Immature natural killer cell (primary cell): ENCODE data around the gene AP3B1. TPM values are rescaled to one million over a fixed set of nuclear protein-coding genes. Genes with fewer than 3 reads are reported as not detected.
"Not testable (repeated sequence)": the region's sequence is repeated elsewhere in the genome, so short reads cannot be mapped to it uniquely, and the experiment has no call there.

Experiments
- DNase-seq, 3 donors: peaks; one replicate each; pipeline ENCODE4 v3.0.0; 2022; ENCODE audit warnings: mixed read lengths in 1 of 3
- H3K27ac Mint-ChIP-seq, 6 donors: one replicate each; pipeline ENCODE4 v1.8.0; 2020; ENCODE audit warnings: mixed read lengths in 6 of 6, mild to moderate bottlenecking in 5 of 6, inconsistent platforms in 4 of 6, moderate library complexity in 3 of 6
- H3K27me3 Mint-ChIP-seq, 3 donors: one replicate each; pipeline ENCODE4 v1.8.0; 2020 to 2021; ENCODE audit warnings: low read depth in 3 of 3, mild to moderate bottlenecking in 3 of 3, mixed read lengths in 3 of 3, moderate library complexity in 3 of 3, inconsistent platforms in 1 of 3
- H3K36me3 Mint-ChIP-seq, 3 donors: one replicate each; pipeline ENCODE4 v1.8.0; 2020; ENCODE audit warnings: mixed read lengths in 3 of 3, inconsistent platforms in 2 of 3, mild to moderate bottlenecking in 2 of 3
- H3K4me1 Mint-ChIP-seq, 2 donors: one replicate each; pipeline ENCODE4 v1.8.0; 2020; ENCODE audit warnings: inconsistent platforms in 2 of 2, mild to moderate bottlenecking in 2 of 2, mixed read lengths in 2 of 2, moderate library complexity in 1 of 2
- H3K4me3 Mint-ChIP-seq, 5 donors: one replicate each; pipeline ENCODE4 v1.8.0; 2020; ENCODE audit warnings: mild to moderate bottlenecking in 5 of 5, mixed read lengths in 5 of 5, inconsistent platforms in 3 of 5, moderate library complexity in 3 of 5
- H3K9me3 Mint-ChIP-seq, 6 donors: one replicate each; pipeline ENCODE4 v1.8.0; 2020; ENCODE audit warnings: mild to moderate bottlenecking in 6 of 6, mixed read lengths in 6 of 6, inconsistent platforms in 4 of 6, moderate library complexity in 3 of 6
- polyA plus RNA-seq, 3 donors: library from polyadenylated mRNA; unstranded; fragments of 300-500 nt; fragmentation: Illumina TruSeq; gene quantifications; one replicate each; pipeline ENCODE4 v1.2.3, GENCODE V29; 2021

The AP3B1 gene
- polyA plus RNA-seq, 3 donors from 2014 or later: 11.6 to 31.7 (median 19.2) TPM

GRCh38 chr5:78058625-78059024 is 235.9 kb downstream of the AP3B1 start:
- no peak for DNase-seq
- Mint-ChIP-seq H3K27ac (no peak overlapping the region), H3K9me3 (no peaks in the 10 kb centered on the region), H3K4me3 (no peak overlapping the region), H3K36me3 (peaks cover 0 to 4% (median 0%) of the 10 kb centered on the region in 3 donors), H3K27me3 (no peaks in the 10 kb centered on the region), H3K4me1 (peaks cover 21 to 26% of the 10 kb centered on the region in 2 donors)

GRCh38 chr5:78056901-78057514 is 237.5 kb downstream of the AP3B1 start:
- Mint-ChIP-seq H3K9me3 (no peaks in the 10 kb centered on the region), H3K27ac (no peak overlapping the region), H3K36me3 (peaks cover 0 to 4% (median 0%) of the 10 kb centered on the region in 3 donors), H3K27me3 (no peaks in the 10 kb centered on the region), H3K4me1 (peaks cover 21 to 26% of the 10 kb centered on the region in 2 donors), H3K4me3 (no peak overlapping the region)
- no peak for DNase-seq

- H3K27ac Mint-ChIP-seq: no peak overlapping the region
- H3K4me1 Mint-ChIP-seq: peaks cover 21 to 26% of the 10 kb centered on the region in 2 donors
- H3K4me3 Mint-ChIP-seq: no peak overlapping the region
- no peak for DNase-seq
- H3K27me3 Mint-ChIP-seq: no peaks in the 10 kb centered on the region
- no peaks in the 10 kb centered on the region for H3K9me3 Mint-ChIP-seq
- H3K36me3 Mint-ChIP-seq: peaks cover 0 to 4% (median 0%) of the 10 kb centered on the region in 3 donors
These were observed 238.4 kb downstream of the AP3B1 start for GRCh38 chr5:78056053-78056452.

- H3K4me1 Mint-ChIP-seq: peaks cover 8 to 21% of the 10 kb centered on the region in 2 donors
- H3K27ac Mint-ChIP-seq: no peak overlapping the region
- peaks cover 0 to 8% (median 0%) of the 10 kb centered on the region in 6 donors for H3K9me3 Mint-ChIP-seq
- no peaks in the 10 kb centered on the region for H3K27me3 Mint-ChIP-seq
- peaks cover 10 to 17% (median 13%) of the 10 kb centered on the region in 3 donors for H3K36me3 Mint-ChIP-seq
- DNase-seq: no peak
- H3K4me3 Mint-ChIP-seq: no peak overlapping the region
These were observed 243.6 kb downstream of the AP3B1 start for GRCh38 chr5:78050888-78051287.

- not testable (repeated sequence) for H3K9me3 Mint-ChIP-seq, DNase-seq, H3K27me3 Mint-ChIP-seq, H3K4me3 Mint-ChIP-seq, H3K27ac Mint-ChIP-seq
- peaks cover 19 to 33% (median 23%) of the 10 kb centered on the region in 3 donors for H3K36me3 Mint-ChIP-seq
- peaks cover 8 to 22% of the 10 kb centered on the region in 2 donors for H3K4me1 Mint-ChIP-seq
These were observed 247.7 kb downstream of the AP3B1 start for GRCh38 chr5:78046823-78047222.

GRCh38 chr5:78046006-78046405 is 248.5 kb downstream of the AP3B1 start:
- Mint-ChIP-seq H3K4me1 (peaks cover 8 to 22% of the 10 kb centered on the region in 2 donors), H3K4me3 (no peak overlapping the region), H3K9me3 (peaks cover 0 to 8% (median 0%) of the 10 kb centered on the region in 6 donors), H3K36me3 (peaks cover 19 to 35% (median 23%) of the 10 kb centered on the region in 3 donors), H3K27ac (no peak overlapping the region), H3K27me3 (peaks cover 0 to 2% (median 2%) of the 10 kb centered on the region in 3 donors)
- DNase-seq: no peak

- Mint-ChIP-seq H3K27me3 (peaks cover 0 to 2% (median 2%) of the 10 kb centered on the region in 3 donors), H3K9me3 (no peaks in the 10 kb centered on the region), H3K27ac (no peak overlapping the region), H3K36me3 (peaks cover 21 to 45% (median 35%) of the 10 kb centered on the region in 3 donors), H3K4me3 (no peak overlapping the region), H3K4me1 (peaks cover 3 to 8% of the 10 kb centered on the region in 2 donors)
- DNase-seq: no peak
These were observed 252.7 kb downstream of the AP3B1 start for GRCh38 chr5:78041805-78042204.

GRCh38 chr5:78025540-78025939 is 269.0 kb downstream of the AP3B1 start:
- no peak overlapping the region for H3K27ac Mint-ChIP-seq
- H3K4me3 Mint-ChIP-seq: no peak overlapping the region
- H3K4me1 Mint-ChIP-seq: no peaks in the 10 kb centered on the region
- H3K27me3 Mint-ChIP-seq: peaks cover 0 to 1% (median 0%) of the 10 kb centered on the region in 3 donors
- peaks cover 0 to 14% (median 14%) of the 10 kb centered on the region in 3 donors for H3K36me3 Mint-ChIP-seq
- no peaks in the 10 kb centered on the region for H3K9me3 Mint-ChIP-seq
- DNase-seq: no peak

- no peak for DNase-seq
- Mint-ChIP-seq H3K4me1 (no peaks in the 10 kb centered on the region), H3K4me3 (no peak overlapping the region), H3K27me3 (no peaks in the 10 kb centered on the region), H3K9me3 (no peaks in the 10 kb centered on the region), H3K36me3 (peaks cover 0 to 4% (median 3%) of the 10 kb centered on the region in 3 donors), H3K27ac (no peak overlapping the region)
These were observed 274.8 kb downstream of the AP3B1 start for GRCh38 chr5:78019744-78020143.

- Mint-ChIP-seq H3K27ac (no peak overlapping the region), H3K4me3 (no peak overlapping the region), H3K9me3 (no peaks in the 10 kb centered on the region), H3K27me3 (no peaks in the 10 kb centered on the region), H3K4me1 (no peaks in the 10 kb centered on the region), H3K36me3 (peaks cover 1 to 14% (median 4%) of the 10 kb centered on the region in 3 donors)
- no peak for DNase-seq
These were observed 277.5 kb downstream of the AP3B1 start for GRCh38 chr5:78016863-78017529.

- Mint-ChIP-seq H3K4me3 (no peak overlapping the region), H3K36me3 (peaks cover 0 to 14% (median 8%) of the 10 kb centered on the region in 3 donors), H3K27me3 (no peaks in the 10 kb centered on the region), H3K9me3 (no peaks in the 10 kb centered on the region), H3K27ac (no peak overlapping the region), H3K4me1 (no peaks in the 10 kb centered on the region)
- DNase-seq: no peak
These were observed 284.5 kb downstream of the AP3B1 start for GRCh38 chr5:78009937-78010527.

GRCh38 chr5:78008356-78008967 is 286.0 kb downstream of the AP3B1 start:
- Mint-ChIP-seq H3K9me3 (no peaks in the 10 kb centered on the region), H3K4me3 (no peak overlapping the region), H3K4me1 (no peaks in the 10 kb centered on the region), H3K36me3 (peaks cover 0 to 6% (median 4%) of the 10 kb centered on the region in 3 donors), H3K27ac (no peak overlapping the region), H3K27me3 (no peaks in the 10 kb centered on the region)
- DNase-seq: no peak

GRCh38 chr5:78007233-78007632 is 287.3 kb downstream of the AP3B1 start:
- Mint-ChIP-seq H3K4me3 (no peak overlapping the region), H3K36me3 (peaks cover 0 to 11% (median 8%) of the 10 kb centered on the region in 3 donors), H3K27me3 (no peaks in the 10 kb centered on the region), H3K27ac (no peak overlapping the region), H3K4me1 (no peaks in the 10 kb centered on the region), H3K9me3 (no peaks in the 10 kb centered on the region)
- DNase-seq: no peak

GRCh38 chr5:78006449-78006848 is 288.0 kb downstream of the AP3B1 start:
- Mint-ChIP-seq H3K36me3 (peaks cover 3 to 14% (median 13%) of the 10 kb centered on the region in 3 donors), H3K4me1 (no peaks in the 10 kb centered on the region), H3K27me3 (no peaks in the 10 kb centered on the region), H3K27ac (no peak overlapping the region), H3K9me3 (no peaks in the 10 kb centered on the region), H3K4me3 (no peak overlapping the region)
- DNase-seq: no peak
